Measurements from ENCODE around the gene GTF2IRD2.
"Not testable (repeated sequence)": the region's sequence is repeated elsewhere in the genome, so short reads cannot be mapped to it uniquely, and the experiment has no call there.

GTF2IRD2 gene

DNA sequence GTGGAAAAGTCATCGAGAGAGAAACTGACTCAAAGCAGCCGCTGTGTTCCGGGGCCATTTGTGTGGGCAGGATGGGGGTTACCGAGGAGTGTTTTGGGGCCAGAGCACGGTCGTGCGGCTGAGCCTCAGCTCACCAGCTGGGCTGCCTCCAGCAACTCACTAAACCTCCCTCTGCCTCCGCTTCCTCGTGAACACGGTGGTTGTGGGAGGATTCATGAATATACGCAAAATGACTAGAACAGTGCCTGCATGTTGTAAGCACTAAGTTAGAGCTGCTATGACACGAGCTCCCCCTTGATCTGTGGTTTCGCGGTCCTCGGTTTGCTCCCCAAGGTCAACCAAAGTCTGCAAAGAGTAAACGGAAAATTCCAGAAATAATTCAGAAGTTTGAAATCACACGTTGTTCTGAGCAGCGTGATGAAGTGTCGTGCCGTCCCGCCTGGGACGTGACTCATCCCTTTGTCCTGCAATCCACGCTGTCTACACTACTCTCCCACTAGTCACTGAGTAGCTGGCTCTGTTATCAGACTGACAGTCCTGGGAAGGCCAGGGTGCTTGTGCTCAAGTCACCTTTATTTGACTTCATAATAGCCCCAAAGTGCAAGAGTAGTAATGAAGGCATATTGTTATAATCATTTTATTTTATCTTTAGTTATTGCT, 31.1 kb downstream of the GTF2IRD2 start:
- not testable (repeated sequence) for H3K4me1 Mint-ChIP-seq (ENCODE audit: low read depth); H3K27ac Mint-ChIP-seq; H3K27me3 Mint-ChIP-seq (ENCODE audit: low read depth); H3K36me3 Mint-ChIP-seq (ENCODE audit: low read depth); H3K4me3 Mint-ChIP-seq; H3K9me3 Mint-ChIP-seq

DNA sequence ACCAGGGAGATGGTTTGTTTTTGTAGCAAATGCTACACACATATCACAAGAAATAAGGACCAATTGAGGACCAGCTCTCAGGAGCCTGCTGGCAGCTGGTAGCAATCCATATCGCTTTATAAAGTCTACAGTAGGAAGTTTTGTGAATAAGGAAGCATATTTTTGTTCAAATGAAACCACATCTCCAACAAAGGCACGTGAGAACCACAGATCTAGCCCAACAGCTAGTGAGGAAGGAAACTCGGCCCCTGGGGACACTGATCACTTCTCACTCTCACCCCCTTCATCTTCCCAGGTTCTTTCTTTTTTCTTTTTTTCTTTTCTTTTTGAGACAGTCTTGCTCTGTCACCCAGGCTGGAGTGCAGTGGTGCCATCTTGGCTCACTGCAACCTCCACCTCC, 35.5 kb downstream of the GTF2IRD2 start:
- not testable (repeated sequence) for H3K27me3 Mint-ChIP-seq (ENCODE audit: low read depth); H3K4me1 Mint-ChIP-seq (ENCODE audit: low read depth); H3K27ac Mint-ChIP-seq; H3K9me3 Mint-ChIP-seq; H3K4me3 Mint-ChIP-seq; H3K36me3 Mint-ChIP-seq (ENCODE audit: low read depth)

DNA sequence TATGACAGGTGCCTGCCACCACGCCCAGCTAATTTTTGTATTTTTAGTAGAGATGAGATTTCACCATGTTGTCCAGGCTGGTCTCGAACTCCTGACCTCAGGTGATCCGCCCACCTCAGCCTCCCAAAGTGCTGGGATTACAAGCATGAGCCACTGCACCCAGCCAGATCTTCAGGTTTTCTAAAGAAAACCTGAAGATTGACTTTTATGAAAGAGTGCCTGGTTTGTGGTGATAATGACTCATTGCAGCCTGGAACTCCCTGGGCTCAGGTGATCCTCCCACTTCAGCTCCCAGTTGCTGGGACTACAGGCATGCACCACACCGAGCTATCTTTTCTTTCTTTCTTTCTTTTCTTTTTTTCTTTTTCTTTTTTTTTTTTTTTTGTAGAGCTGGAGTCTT, 52.8 kb downstream of the GTF2IRD2 start:
- not testable (repeated sequence) for H3K4me3 Mint-ChIP-seq; H3K4me1 Mint-ChIP-seq (ENCODE audit: low read depth); H3K9me3 Mint-ChIP-seq; H3K36me3 Mint-ChIP-seq (ENCODE audit: low read depth); H3K27ac Mint-ChIP-seq; H3K27me3 Mint-ChIP-seq (ENCODE audit: low read depth)

DNA sequence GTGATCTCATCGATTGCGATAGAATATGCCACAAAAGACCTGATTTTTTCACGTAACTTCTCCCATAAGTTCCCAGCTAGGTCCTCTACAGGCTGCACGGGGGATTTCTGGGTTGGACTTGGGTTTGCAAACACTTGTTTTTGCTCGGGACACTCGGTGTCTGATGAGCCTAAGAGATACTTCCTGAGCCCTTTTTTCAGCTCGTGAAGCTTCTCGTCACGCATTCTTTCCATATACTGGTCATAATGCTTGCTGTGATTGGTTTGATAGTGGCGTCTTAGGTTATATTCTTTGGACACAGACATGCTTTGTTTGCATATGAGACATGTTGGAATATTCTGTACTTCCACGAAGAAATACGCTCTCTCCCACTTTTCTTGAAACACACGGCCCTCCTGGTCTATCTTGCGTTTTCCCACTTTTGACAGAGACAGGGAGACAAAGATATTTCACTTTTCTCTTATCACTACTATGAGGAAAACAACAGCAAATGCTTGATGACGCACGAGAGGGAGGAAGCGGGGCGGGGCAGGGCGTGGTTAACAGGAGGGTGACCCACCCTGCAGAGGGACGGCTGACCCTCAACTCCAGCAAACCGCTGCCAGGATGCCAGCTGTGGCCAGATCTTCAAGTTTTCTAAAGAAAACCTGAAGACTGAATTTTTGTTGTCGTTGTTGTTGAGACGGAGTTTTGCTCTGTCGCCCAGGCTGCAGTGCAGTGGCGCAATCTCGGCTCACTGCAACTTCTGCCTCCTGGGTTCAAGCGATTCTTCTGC, 53.4 kb downstream of the GTF2IRD2 start:
- not testable (repeated sequence) for H3K36me3 Mint-ChIP-seq (ENCODE audit: low read depth); H3K4me3 Mint-ChIP-seq; H3K4me1 Mint-ChIP-seq (ENCODE audit: low read depth); H3K27me3 Mint-ChIP-seq (ENCODE audit: low read depth); H3K9me3 Mint-ChIP-seq; H3K27ac Mint-ChIP-seq

DNA sequence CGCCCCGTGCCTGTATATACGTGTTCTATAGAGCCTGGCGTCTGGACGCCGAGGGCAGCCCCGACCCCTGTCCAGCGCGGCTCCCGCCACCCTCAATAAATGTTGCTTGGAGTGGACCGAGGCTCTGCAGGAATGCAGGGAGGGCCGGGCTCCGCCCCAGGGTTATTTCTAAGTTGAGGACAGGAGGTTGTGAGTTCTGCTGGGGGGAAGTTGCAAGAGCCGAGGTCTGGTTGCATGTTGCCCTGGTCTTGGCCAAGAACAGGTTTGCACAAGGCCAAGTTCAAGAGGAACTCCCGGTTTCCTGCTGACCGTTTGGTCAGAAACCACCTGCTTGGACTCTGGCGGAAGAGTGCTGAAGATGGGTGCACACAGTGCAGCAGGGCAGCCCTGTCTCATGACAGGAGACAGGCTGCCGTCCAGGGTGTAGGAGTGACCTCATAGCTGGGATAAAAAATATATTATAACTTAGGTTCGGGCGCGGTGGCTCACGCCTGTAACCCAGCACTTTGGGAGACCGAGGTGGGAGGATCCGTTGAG, 62.1 kb downstream of the GTF2IRD2 start:
- H3K9me3 Mint-ChIP-seq; H3K36me3 Mint-ChIP-seq (ENCODE audit: low read depth); H3K27me3 Mint-ChIP-seq (ENCODE audit: low read depth); H3K4me1 Mint-ChIP-seq (ENCODE audit: low read depth); H3K27ac Mint-ChIP-seq; H3K4me3 Mint-ChIP-seq: not testable (repeated sequence)

DNA sequence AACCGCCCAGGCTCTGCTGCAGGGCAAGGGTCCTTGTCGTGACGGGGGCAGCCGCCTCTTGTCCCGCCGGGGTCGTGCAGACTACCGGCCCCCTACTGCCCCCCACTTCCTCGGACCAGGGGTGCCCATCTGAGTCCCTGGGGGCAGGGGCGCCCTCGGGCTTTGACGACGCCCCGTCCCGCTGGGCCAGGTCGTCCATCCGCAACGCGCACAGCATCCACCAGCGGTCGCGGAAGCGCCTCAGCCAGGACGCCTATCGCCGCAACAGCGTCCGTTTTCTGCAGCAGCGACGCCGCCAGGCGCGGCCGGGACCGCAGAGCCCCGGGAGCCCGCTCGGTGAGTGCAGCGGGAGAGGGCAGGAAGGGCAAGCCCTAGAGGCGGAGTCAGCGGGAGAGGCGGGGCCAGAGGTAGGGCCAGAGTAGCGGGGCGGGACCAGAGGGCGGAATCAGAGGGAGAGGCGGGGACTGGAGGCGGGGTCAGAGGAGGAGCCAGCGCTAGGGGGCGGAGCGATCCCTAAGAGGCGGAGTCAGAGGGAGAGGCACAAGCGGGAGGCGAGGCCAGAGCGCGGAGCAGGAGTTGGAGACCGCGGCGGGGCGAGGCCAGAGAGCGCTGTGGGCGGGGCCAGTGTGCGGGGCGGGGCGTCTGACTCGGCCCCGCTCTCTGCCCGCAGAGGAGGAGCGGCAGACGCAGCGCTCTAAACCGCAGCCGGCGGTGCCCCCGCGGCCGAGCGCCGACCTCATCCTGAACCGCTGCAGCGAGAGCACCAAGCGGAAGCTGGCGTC, 62.8 kb downstream of the GTF2IRD2 start:
- H3K4me3 Mint-ChIP-seq; H3K4me1 Mint-ChIP-seq (ENCODE audit: low read depth); H3K27ac Mint-ChIP-seq; H3K9me3 Mint-ChIP-seq; H3K36me3 Mint-ChIP-seq (ENCODE audit: low read depth); H3K27me3 Mint-ChIP-seq (ENCODE audit: low read depth): not testable (repeated sequence)

DNA sequence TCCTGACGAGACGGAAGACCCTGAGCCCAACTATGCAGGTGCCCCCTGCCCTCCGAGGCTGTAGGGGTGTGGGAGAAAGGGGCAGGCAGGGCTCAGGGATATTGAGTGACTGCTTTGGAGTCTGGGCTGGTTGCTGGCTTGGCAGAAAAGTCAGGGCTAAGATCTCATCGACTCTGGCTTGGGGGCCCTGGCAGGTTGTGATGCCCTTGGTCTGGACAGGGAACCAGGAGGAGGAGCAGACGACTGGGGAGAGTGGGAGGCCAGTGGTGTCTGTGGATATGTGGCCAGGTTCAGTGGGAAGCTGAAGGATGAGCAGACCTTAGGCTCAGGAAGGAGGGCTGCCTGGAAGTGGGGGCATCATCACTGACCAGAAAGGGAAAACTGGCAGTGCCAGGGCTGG, 67.8 kb downstream of the GTF2IRD2 start:
- not testable (repeated sequence) for H3K4me1 Mint-ChIP-seq (ENCODE audit: low read depth); H3K27me3 Mint-ChIP-seq (ENCODE audit: low read depth); H3K4me3 Mint-ChIP-seq; H3K36me3 Mint-ChIP-seq (ENCODE audit: low read depth); H3K27ac Mint-ChIP-seq; H3K9me3 Mint-ChIP-seq

DNA sequence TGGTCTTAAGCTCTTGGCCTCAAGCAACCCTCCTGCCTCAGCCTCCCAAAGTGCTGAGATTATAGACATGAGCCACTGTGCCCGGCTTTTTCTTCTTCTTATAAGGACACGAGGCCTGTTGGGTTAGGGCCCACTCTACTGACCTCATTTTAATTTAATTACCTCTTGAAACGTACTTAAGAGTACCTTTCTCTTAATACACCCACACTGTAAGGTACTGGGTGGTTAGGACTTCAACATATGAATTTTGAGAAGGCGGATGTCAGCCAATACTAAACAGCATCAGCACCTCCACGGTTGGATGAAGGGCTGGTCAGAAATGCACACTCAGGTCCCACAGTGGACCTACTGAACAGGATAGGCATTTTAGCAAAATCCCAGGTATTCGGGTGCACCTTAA, 69.7 kb downstream of the GTF2IRD2 start:
- not testable (repeated sequence) for H3K36me3 Mint-ChIP-seq (ENCODE audit: low read depth); H3K27ac Mint-ChIP-seq; H3K9me3 Mint-ChIP-seq; H3K4me3 Mint-ChIP-seq; H3K4me1 Mint-ChIP-seq (ENCODE audit: low read depth); H3K27me3 Mint-ChIP-seq (ENCODE audit: low read depth)

DNA sequence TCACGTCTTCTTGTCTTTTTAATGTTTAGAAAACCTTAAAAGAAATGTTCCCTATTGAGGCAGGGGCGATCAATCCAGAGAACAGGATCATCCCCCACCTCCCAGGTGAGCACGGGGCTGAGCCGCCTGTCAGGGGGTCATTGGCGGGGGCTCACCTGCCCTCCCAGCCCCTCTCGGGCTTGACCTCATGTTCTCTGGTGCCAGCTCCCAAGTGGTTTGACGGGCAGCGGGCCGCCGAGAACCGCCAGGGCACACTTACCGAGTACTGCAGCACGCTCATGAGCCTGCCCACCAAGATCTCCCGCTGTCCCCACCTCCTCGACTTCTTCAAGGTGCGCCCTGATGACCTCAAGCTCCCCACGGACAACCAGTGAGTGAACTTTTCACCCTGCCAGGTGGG, 72.4 kb downstream of the GTF2IRD2 start:
- H3K27ac Mint-ChIP-seq; H3K27me3 Mint-ChIP-seq (ENCODE audit: low read depth); H3K4me3 Mint-ChIP-seq; H3K36me3 Mint-ChIP-seq (ENCODE audit: low read depth); H3K9me3 Mint-ChIP-seq; H3K4me1 Mint-ChIP-seq (ENCODE audit: low read depth): not testable (repeated sequence)

DNA sequence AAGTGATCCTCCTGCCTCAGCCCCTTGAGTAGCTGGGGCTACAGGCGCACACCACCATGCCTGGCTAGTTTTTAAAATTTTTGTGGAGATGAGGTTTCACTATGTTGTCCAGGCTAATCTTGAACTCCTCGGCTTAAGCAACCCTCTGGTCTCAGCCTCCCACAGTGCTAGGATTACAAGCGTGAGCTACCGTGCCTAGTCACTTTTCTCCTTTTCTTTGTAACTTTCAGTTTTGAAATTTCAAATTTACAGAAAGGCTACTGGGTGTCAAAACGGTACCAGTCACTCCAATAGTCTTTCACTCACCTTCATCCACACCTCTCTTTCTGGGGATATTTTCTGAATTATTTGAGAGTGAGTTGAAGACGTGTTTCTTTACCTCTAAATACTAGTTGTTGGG, 76.3 kb downstream of the GTF2IRD2 start:
- not testable (repeated sequence) for H3K27me3 Mint-ChIP-seq (ENCODE audit: low read depth); H3K36me3 Mint-ChIP-seq (ENCODE audit: low read depth); H3K4me3 Mint-ChIP-seq; H3K4me1 Mint-ChIP-seq (ENCODE audit: low read depth); H3K9me3 Mint-ChIP-seq; H3K27ac Mint-ChIP-seq

DNA sequence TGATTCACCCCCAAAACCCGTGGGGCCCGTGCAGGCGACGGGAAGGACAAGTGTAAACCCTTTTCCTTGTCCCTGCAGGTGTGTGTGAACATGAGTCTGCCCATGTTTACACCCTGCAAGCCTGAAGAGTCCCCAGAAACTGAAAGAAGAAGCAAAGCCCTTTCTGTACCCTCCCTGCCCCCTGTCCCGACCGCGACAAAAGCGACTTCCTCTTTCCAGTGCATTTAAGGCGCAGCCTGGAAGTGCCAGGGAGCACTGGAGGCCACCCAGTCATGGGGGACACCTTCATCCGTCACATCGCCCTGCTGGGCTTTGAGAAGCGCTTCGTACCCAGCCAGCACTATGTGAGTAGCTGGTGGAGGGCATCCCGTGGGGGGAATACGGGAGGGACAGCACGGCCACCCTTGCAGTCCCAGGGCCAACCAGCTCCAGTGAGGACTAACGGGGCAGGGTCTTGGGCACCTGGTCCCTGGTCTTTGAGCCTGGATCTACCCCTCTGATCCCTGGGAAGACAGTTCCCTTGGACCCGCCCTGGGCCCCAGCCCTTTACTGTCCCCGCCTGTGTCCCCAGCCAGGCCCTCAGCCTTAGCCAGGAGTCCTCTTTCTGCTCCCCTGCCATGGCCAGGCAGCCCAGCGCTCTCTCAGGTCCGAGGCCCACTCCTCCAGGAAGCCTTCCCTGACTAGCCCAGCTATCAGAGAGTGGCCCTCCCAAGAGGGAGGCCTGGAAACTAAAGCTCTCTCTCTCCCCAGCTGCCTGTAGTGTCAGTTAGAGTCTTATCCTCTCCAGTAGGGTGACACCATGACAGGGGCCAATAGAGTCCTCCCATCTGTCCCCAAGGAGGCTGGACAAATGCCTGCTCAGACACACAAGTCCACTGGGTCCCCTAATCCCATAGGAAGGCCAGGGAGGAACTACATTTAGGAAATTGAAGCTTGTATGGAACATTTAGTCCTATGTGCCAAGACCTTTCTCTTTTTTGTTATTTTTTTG, 77.3 kb downstream of the GTF2IRD2 start, which contains the start of gene NCF1:
Gene NCF1, plus strand, starts transcription at position 252 of the 991 bp plus-strand sequence. Its CDS starts 21 bp downstream, at position 273.
- H3K9me3 Mint-ChIP-seq; H3K27ac Mint-ChIP-seq; H3K4me3 Mint-ChIP-seq; H3K4me1 Mint-ChIP-seq (ENCODE audit: low read depth); H3K27me3 Mint-ChIP-seq (ENCODE audit: low read depth); H3K36me3 Mint-ChIP-seq (ENCODE audit: low read depth): not testable (repeated sequence)

DNA sequence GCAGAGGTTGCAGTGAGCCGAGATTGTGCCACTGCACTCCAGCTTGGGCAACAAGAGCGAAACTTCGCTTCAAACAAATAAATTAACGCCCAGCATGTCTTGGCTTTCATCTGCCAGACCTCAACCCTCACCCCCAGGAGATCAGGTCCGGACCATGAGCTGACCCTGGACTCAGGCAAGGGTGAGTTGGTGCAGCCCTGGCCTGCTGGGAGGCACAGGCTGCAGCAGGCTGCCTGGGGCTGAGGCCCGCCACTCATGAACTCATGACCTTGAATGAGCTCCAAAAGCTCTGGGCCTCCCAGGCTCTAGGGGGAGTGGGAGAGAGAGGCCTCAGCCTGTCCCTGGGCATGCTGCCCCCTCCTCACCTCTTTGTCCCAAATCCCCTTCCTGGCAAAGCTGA, 79.3 kb downstream of the GTF2IRD2 start:
- not testable (repeated sequence) for H3K9me3 Mint-ChIP-seq; H3K4me1 Mint-ChIP-seq (ENCODE audit: low read depth); H3K27me3 Mint-ChIP-seq (ENCODE audit: low read depth); H3K36me3 Mint-ChIP-seq (ENCODE audit: low read depth); H3K27ac Mint-ChIP-seq; H3K4me3 Mint-ChIP-seq

DNA sequence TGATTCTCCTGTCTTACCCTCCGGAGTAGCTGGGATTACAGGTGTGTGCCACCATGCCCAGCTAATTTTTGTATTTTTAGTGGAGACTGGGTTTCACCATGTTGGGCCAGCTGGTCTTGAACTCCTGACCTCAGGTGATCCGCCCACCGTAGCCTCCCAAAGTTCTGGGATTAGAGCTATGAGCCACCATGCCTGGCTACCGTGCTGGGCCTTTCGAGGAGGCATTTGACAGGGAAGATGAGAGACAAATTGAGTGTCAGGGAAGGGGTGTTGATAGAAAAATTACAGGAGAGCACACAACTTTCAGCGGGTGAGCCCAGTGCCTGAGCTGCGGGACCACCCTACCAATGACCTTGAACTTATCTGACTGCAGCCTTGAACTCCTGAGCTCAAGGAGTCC, 81.3 kb downstream of the GTF2IRD2 start:
- not testable (repeated sequence) for H3K36me3 Mint-ChIP-seq (ENCODE audit: low read depth); H3K4me1 Mint-ChIP-seq (ENCODE audit: low read depth); H3K27ac Mint-ChIP-seq; H3K4me3 Mint-ChIP-seq; H3K27me3 Mint-ChIP-seq (ENCODE audit: low read depth); H3K9me3 Mint-ChIP-seq

DNA sequence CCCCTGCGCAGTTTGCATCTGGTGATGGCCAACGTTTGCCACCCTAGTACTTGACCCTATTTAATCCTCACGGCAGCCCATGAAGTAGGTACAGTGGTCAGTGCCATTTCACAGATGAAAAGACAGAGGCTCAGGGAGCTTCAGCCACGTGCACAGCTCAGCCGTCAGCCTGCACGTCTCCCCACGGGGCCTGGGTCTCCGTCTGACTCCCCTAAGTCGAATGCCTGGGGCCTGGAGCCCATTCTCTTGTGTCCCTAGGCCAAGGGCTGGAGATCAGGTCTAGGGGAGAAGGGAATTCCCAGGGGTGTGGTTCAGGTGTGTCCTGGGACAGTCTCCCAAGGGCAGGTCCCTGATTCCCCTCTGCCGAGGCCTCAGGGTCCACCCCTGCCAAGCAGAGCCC, 84.4 kb downstream of the GTF2IRD2 start:
- H3K36me3 Mint-ChIP-seq (ENCODE audit: low read depth); H3K27me3 Mint-ChIP-seq (ENCODE audit: low read depth); H3K27ac Mint-ChIP-seq; H3K4me3 Mint-ChIP-seq; H3K4me1 Mint-ChIP-seq (ENCODE audit: low read depth); H3K9me3 Mint-ChIP-seq: not testable (repeated sequence)

All from T-helper 1 cell treated with Interleukin-12 subunit alpha and Interleukin-12 subunit beta and Interleukin-4 antibody, amounts not matched to agents 30 μg/mL and 1 μg/mL, for 36 hours (primary cell).